Kidney tubule cell (primary cell): Measurements from ENCODE around the gene SKI.
A peak's percentile ranks its signal among the peaks of the same experiment; 100 is the strongest.

Experiments
- DNase-seq: peaks from one replicate; pipeline ENCODE4 v3.0.0-alpha.2; 2018; ENCODE audit warnings: low spot score

The SKI gene

GRCh38 chr1:2209400-2210083 lies 18.6 kb upstream of the SKI start:
- DNase-seq = no peak

GRCh38 chr1:2210084-2210653 lies 17.9 kb upstream of the SKI start:
- DNase-seq = no peak

- no peak for DNase-seq
These were observed 17.3 kb upstream of the SKI start for GRCh38 chr1:2210786-2211185.

GRCh38 chr1:2212274-2212531 lies 15.9 kb upstream of the SKI start:
- DNase-seq = no peak

GRCh38 chr1:2212532-2213491 lies 15.3 kb upstream of the SKI start:
- peak; percentile 95 for DNase-seq

- DNase-seq = no peak
These were observed 14.3 kb upstream of the SKI start for GRCh38 chr1:2213576-2214505.

DNA sequence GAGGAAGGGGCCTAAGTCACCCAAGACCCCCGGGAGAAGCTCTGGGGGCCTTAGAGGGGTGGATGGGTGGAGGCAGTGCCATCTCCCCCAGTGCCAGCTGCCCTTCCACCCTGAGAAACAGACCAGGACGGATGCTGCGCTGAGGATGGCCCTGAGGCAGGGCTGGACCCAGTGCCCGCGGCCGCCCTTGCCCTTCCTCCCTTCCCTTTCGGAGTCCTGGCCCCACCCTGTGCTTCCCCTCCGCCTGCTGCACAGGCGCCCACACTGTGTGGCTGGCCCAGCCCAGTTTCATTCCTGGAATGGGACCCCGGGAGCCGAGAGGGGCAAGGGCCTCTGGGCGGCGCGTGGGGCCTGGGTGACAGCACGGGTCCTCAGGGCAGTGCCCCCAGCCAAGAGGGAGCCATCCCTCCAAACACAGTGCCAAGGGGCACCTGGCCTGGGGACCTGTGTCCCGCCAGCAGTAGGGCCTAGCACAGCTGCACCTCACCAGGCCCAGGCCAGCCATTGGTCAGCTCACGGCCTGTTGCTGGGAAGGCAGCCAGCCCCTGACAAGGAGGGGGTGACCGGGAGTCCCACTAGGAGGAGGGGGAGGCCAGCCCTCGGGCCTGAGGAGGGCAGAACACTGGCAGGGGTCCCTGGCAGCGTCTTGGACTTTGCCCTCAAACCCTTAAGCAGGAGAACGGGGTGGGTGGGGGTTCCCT lies 13.4 kb upstream of the SKI start:
- DNase-seq = no peak

DNA sequence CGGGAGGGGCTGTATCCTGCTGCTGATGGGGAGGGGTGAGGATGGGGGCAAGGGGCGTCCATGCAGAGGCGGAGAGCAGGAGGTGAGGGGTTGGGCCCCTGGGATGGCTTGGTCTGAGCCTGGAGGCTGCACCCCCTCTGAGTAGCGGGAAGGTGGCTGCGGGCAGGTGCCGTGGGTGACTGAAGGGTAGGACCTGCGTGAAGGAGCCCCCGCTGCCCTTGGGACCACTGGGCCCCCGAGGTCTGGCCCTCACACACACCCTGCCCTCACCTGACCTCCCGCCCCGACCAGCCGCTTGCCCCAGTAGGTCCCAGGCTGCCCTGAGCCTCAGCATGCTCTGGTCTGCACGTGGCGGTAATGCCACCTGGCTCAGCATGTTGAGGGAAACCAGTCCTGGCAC lies 12.8 kb upstream of the SKI start:
- no peak for DNase-seq

DNA sequence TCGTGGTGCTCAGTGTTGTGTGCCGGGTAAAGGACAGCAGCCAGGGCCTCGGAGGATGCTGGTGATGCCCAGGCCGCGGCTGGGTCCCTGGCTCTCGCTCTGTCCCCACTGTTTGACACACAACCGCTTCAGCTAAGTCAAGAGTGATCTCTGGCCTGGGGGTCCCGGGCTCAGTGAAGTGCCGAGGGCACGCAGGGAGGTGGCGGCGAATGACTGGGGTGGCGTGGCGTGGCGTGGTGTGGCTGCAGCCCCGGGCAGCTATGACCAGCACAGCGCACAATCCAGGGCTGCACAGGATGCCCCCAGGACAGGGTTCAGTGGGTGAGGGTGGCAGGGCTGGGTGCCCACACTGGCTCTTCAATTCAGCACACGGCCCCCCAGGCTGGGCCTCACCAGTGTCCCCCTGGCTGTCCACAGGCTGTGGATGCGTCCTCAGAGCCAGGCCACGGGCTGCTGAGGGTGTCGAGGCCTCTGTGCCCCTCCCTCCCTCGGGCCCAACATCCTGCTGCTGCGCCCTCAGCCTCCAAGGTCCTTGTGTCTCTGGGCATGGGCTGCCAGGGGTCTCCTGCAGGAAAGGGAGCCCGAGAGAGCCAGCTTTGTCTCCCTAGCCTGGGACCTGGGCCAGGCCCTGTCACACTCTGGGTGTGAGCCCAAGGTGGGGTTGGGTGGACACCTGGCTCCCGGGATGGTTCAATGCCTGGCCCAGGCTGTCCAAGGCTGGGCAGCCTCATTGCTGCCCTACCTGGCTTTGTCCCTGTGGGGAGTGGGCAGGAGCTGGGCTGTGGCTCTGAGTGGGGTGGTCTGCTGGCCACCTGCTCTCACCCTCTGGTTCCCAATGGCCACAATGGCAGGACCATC lies 12.0 kb upstream of the SKI start:
- no peak for DNase-seq

DNA sequence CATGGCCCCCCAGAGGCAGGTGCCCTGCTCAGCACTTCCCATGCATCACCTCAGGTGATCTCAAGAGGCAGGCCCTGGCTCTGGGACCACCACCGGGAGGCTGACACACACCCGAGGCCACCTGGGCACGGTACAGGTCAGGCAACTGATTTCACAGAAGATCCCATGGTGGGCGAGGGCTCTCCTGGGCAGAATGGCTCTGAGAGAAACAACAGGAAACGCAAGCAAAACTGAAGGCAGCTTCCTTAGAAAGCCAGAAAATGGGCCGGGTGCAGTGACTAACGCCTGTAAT lies 11.4 kb upstream of the SKI start:
- DNase-seq = no peak

- DNase-seq = no peak
These were observed 6.8 kb upstream of the SKI start for GRCh38 chr1:2221271-2221670.

DNA sequence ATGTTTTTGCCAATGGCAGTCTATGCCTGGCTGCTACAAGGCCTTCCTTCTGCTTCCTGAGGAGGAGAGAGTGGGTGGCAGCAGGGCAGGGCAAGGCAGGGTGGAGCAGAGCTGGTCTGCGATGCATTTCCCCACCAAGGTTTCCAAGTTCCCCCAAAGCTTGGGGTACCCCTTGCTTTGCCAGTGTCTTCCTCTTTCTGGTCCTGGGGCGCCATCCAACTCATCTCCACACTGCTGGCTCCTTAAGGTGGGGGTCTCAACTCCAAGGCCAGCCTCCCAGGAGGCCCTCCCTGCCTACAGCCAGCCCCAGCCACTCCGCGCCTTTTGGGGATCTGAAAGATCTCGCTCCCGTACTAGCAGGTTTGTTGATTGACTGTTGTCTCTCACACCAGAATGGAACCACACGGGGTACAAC lies 3.9 kb upstream of the SKI start:
- DNase-seq = no peak

DNA sequence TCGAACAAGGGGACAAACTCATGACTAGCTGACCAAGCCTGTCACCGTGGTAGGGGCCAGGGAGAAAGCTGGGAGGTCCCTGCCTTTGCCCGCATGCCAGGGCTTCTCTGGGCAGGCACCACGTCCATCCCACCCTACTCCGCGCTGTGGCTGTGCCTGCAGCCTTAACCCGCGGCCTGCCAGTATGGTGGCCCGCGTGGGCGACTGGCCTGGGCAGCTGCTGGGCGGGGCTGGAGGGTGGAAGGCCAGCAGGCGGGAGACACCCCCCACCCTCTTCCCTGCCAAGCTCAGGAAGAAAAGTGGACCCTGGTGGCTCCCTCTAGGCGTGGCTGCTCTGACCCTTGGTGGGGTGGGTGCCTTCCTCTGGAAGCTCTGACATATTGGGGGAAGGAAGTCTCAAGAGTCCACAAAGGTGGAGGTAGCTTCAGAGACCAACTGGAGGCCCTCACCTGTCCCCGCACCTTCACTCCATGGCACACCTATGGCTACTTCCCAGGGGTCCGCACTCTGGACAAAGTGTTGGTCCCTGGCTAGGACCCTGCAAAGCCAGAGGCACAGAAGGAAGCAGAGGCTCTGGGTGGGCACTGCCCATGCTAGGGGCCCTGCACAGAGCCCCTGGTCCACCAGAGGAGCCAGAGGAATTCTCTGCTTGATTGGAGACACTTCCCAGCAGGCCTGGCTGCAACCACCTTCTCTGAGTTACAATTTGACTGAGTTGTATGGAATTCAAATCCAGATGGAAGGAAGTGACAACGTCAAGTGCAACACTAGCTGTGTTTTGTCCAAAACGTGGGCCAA lies 3.3 kb upstream of the SKI start:
- DNase-seq = no peak

DNA sequence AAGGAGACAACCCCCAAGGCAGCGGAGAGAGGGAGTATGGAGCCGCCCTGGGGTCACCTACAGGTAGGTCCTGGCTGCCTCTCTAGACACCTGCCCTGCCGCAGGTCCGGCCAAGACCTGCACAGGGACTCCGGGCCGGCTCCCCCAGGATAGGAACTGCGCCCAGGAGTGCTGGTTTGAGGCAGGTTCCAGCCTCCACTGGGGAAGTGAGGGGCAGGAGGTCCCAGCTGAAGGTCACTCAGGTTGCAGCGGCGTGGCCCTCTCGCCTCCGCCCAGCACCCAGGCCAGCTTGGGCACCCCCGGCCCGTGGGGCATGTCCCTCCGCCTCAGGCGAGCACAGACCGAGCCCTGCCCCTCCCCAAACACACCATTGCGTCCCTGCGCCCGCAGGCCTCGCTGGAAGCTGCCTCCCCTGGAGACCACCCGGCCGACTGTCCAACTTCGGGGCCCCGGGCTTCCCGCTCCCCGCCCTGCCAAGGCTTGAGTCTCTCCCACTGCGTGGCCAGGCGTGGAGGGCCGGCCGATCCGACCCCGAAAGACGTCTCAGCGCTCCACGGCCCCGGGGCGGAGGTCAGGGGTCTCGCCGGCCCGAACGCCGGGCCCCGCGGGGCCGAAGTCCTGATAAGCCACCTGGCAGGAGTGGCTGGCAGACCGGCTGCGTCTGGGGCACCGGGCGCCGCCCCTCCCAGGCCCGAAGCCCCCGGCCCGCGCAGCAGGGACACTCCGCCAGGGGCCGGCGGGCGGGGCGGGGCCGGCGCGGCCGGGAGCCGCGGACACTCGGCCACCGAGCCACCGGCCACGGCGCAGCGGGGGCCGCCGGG lies 1.4 kb upstream of the SKI start:
- DNase-seq = no peak

GRCh38 chr1:2227346-2228156 lies 568 bp upstream of the SKI start:
- DNase-seq = peak; percentile 99

DNA sequence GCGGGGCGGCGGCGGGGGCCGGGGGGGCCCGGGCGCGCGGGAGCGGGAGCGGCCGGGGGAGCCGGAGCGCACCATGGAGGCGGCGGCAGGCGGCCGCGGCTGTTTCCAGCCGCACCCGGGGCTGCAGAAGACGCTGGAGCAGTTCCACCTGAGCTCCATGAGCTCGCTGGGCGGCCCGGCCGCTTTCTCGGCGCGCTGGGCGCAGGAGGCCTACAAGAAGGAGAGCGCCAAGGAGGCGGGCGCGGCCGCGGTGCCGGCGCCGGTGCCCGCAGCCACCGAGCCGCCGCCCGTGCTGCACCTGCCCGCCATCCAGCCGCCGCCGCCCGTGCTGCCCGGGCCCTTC lies 546 bp downstream of the SKI start:
- DNase-seq = no peak

GRCh38 chr1:2229037-2229864 lies 1.1 kb downstream of the SKI start:
- peak; percentile 64 for DNase-seq
